SHP77 treated with DMSO at 0.1 percent for 48 hours (cell line): Measurements from ENCODE around the gene GOLGA6A.
A peak's percentile ranks its signal among the peaks of the same experiment; 100 is the strongest.
"Not testable (repeated sequence)": the region's sequence is repeated elsewhere in the genome, so short reads cannot be mapped to it uniquely, and the experiment has no call there.

ENCODE experiments used
- DNase-seq: peaks from one replicate; lab custom pipeline; 2025; lab: John Stamatoyannopoulos, UW

Gene GOLGA6A

GRCh38 chr15:74099963-74100733, 17.8 kb upstream of the GOLGA6A start:
- not testable (repeated sequence) for DNase-seq

- DNase-seq, result not testable (repeated sequence)
These were observed 14.6 kb upstream of the GOLGA6A start for GRCh38 chr15:74096753-74097474.

GRCh38 chr15:74095610-74096009, 13.3 kb upstream of the GOLGA6A start:
- DNase-seq, result not testable (repeated sequence)

- not testable (repeated sequence) for DNase-seq
These were observed 12.2 kb upstream of the GOLGA6A start for GRCh38 chr15:74094567-74094966.

- not testable (repeated sequence) for DNase-seq
These were observed 6.6 kb downstream of the GOLGA6A start for GRCh38 chr15:74075781-74076180.

- DNase-seq, result not testable (repeated sequence)
These were observed 9.6 kb downstream of the GOLGA6A start for GRCh38 chr15:74072614-74073337.

- not testable (repeated sequence) for DNase-seq
These were observed 10.2 kb downstream of the GOLGA6A start for GRCh38 chr15:74072132-74072531.

GRCh38 chr15:74071645-74072044, 10.7 kb downstream of the GOLGA6A start:
- not testable (repeated sequence) for DNase-seq

- DNase-seq, result not testable (repeated sequence)
These were observed 16.5 kb downstream of the GOLGA6A start for GRCh38 chr15:74065684-74066411.

GRCh38 chr15:74064822-74065221, 17.5 kb downstream of the GOLGA6A start:
- DNase-seq, result not testable (repeated sequence)

- not testable (repeated sequence) for DNase-seq
These were observed 18.2 kb downstream of the GOLGA6A start for GRCh38 chr15:74064183-74064582.

- DNase-seq, result not testable (repeated sequence)
These were observed 18.8 kb downstream of the GOLGA6A start for GRCh38 chr15:74063425-74064146.

- no peak for DNase-seq
These were observed 19.7 kb downstream of the GOLGA6A start for GRCh38 chr15:74062671-74063070.

GRCh38 chr15:74062236-74062635, 20.1 kb downstream of the GOLGA6A start:
- no peak for DNase-seq

GRCh38 chr15:74060251-74060650, 22.1 kb downstream of the GOLGA6A start:
- DNase-seq, result no peak

- not testable (repeated sequence) for DNase-seq
These were observed 23.1 kb downstream of the GOLGA6A start for GRCh38 chr15:74059050-74059833.

GRCh38 chr15:74056330-74056729, 26.0 kb downstream of the GOLGA6A start:
- not testable (repeated sequence) for DNase-seq

GRCh38 chr15:74055804-74056203, 26.5 kb downstream of the GOLGA6A start:
- DNase-seq, result no peak

GRCh38 chr15:74053941-74054529, 28.3 kb downstream of the GOLGA6A start:
- peak; percentile 1 for DNase-seq

GRCh38 chr15:74053517-74053916, 28.8 kb downstream of the GOLGA6A start:
- DNase-seq, result no peak
